Stimulated activated CD4-positive, alpha-beta T cell treated with anti-CD3 and anti-CD28 coated beads, Interleukin-1b, Interleukin-23, amount 100 ng/mL, for 24 hours (primary cell): Measurements from ENCODE around the gene TMEM184C.

Experiments used
- DNase-seq, 4 experiments: peaks; one replicate each; pipeline ENCODE4 v3.0.0-alpha.2; 2020; ENCODE audit warnings: low read depth in 4 of 4, low spot score in 1 of 4

The TMEM184C gene

DNA sequence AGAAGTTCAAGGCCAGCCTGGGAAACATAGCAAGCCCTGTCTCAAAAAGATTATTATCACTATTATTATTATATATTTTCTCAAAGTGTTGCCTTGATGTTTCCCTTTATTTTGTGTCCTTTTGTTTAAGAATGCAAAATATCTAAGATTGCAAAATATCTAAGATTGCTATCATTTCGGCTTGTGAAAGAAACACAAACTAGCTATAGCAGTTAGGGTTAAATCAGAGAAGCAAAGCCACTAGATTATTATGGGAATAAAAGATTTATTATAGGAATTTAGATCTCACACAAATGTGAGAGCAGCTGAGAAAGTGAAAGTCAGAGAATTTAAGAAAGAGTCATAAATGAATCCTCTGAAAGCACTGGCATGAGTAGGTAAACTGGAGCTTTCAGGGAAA, 18.0 kb upstream of the TMEM184C start:
- no peak for DNase-seq

DNA sequence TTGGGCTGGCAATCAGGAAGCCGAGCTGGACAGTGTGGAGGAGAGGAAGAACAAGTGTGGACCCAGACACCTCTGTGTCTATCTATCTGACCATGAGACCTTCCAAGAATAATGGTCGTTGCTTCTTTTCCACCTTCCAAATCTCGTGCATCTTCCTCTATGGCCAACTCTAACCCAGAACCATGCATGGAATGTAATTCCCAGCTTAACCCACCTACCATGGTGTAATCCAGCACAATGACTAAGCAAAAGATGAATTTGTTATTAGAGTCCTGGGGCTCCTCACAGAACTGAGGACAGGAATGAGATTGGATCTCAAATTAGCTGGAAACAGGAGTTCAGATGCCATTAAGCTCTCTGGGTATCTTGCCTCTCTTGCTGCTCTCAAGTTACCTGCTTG, 17.4 kb upstream of the TMEM184C start:
- no peak for DNase-seq

- DNase-seq: no peak
Measured at GRCh38 chr4:147605499-147605898, 11.7 kb upstream of the TMEM184C start.

- no peak for DNase-seq
Measured at GRCh38 chr4:147607471-147607870, 9.7 kb upstream of the TMEM184C start.

DNA sequence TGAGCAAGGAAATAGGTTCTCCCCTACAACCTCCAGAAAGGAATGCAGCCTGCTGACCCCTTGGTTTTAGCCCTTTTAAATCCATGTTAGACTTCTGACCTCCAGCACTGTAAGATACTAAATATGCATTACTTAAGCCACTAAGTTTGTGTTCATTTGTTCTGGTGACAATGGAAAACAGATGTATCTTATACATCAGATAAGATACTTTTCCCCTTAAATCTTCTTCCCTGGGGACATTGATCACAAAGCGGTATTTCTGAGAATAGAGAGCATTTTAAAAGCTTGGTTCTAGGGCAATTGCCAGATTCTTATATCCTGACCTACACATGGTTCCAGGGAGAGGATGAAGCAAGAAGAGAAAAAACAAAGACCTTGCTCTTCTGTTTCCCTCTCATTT, 6.5 kb upstream of the TMEM184C start:
- DNase-seq: no peak

- DNase-seq: no peak
Measured at GRCh38 chr4:147616849-147617172, 386 bp upstream of the TMEM184C start.

DNA sequence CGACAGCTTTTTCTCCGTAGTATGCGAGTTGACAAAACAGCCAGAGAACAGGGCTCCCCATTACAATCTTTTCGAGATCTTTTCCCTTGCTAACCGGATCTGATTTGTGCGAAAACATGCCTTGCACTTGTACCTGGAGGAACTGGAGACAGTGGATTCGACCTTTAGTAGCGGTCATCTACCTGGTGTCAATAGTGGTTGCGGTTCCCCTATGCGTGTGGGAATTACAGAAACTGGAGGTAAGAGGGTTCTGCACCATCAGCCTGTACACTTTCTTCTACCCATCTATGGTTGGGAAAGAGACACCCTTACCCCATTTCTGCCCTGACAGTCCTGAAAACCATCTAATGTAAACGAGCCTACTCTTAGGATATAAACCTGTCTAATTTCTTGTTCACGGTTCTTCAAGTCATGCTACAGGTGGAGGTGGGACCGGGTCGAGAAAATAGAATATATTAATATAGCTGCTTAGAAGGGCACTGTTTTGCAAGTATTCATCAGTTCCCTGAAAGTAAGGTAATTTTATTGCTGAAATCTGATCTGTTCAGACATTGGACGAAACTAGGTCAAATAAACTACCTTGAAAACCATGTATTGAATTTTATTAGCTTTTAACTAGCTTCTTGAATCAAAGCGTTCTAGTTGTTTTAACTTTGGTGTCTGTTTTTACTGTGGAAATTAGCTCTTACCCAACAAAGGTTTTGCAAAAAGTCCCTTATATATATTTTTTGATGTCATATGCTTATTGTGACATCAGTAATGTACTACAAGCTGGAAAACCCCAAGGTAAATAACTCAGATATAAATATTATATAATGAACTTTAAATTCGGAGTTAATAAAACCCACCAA, 869 bp downstream of the TMEM184C start:
- no peak for DNase-seq

DNA sequence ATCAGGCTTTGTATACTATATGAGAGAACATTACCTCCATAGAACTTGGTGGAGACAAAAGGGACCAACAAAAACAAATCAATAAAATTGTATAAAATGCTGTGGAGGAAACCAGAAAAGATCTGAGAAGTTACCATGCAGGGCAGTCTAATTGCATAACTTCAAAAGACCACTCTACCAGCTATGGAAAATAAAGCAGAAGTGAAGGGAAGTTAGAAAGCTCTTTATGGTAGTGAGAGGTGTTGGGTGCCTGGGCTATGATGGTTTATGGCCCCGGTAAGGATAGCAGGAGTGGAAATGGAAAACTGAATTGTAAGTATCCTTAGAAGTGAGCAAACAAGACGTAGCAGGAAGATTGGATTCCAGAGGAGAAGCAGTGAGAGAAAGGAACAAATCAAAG, 3.1 kb downstream of the TMEM184C start:
- no peak for DNase-seq

DNA sequence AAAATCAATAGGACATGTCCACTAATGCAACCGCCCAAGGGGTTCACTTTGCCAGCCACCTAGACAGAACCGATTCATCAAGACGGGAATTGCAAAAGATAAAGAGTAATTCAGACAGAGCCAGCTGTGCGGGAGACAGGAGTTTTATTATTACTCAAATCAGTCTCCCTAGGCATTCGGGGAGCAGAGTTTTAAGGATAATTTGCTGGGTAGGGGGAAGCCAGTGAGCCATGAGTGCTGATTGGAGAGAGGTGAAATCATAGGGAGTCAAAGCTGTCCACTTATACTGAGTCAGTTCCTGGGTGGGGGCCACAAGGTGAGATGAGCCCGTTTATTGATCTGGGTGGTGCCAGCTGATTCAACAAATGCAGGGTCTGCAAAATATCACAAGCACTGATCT, 8.5 kb downstream of the TMEM184C start:
- no peak for DNase-seq

GRCh38 chr4:147626903-147627302, 9.7 kb downstream of the TMEM184C start:
- no peak for DNase-seq

DNA sequence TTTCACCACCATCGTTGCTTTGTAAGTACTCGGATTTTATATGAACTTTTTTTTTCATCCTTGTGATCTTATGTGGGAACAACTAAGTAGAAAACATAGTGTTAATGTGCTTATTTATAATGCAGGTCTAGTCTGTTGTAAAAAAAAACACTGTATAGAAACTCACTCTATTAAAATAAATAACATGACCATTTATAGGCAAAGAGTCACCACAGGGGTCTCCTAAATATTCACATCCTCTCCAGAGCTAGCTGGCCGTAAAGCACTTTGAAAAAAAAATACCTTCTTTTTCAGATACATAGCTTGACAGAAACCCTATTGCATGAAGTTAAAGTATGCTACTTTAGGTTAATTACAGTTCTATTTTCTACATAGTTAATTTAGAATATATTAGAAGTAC, 11.2 kb downstream of the TMEM184C start:
- DNase-seq: no peak

GRCh38 chr4:147629783-147630730, 12.9 kb downstream of the TMEM184C start:
- DNase-seq: no peak

GRCh38 chr4:147633113-147633512, 15.9 kb downstream of the TMEM184C start:
- no peak for DNase-seq

- no peak for DNase-seq
Measured at GRCh38 chr4:147633643-147634042, 16.4 kb downstream of the TMEM184C start.

DNA sequence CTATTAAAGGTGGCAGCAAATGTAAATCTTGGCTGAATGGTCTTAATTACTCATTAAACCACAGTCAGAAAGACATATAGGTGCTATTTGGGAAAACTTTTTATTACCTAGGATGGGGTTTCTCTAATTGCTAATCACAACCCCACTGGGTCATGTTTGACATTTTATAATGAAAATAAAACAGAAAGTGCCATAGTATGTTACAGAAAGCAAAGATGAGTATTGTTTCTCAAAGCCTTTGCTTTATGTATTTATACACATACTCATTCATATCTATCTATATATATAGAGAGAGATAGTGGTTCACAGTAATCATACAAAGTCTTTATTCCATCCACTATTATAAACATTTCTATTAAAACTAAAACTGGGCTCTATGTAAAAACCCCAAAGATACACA, 18.2 kb downstream of the TMEM184C start:
- DNase-seq: no peak

- DNase-seq: no peak
Measured at GRCh38 chr4:147638365-147638764, 21.2 kb downstream of the TMEM184C start.

DNA sequence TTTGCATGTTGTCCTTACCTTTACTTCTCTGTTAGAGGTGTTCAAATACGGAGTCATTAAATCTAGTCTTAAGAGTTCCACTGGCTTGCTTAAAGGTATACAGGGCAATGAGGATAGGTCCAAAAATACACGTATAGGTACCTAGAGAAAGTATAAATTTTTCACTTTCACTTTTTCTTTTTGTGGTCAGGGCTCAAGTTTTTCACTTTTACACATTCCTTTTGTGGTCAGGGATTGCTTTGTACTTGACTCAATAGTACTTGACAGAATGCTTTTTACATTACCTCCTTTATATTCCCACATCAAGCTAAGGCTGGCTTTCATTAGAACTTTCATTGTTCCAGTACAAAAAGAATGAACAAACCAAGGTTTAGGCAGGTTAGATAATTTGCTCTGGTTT, 21.7 kb downstream of the TMEM184C start:
- DNase-seq: no peak

DNA sequence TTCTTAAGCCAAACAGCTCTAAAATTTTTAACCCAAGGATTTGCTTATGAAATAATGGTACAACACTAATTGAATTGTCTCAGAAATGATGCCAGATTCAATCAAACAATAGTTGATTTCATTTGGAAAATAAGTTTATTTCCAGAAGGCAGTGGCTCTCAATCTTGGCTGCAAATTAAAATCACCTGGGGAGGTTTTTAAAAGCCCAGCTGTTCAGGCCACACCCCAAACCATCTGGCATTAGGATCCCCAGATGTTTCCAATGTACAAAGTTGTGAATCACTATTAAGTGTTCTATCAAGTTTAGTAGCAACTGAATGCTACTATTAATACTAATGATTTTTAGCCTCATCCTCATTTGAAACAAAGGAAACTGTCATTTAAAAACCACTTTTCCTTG, 22.2 kb downstream of the TMEM184C start:
- DNase-seq: no peak

- no peak for DNase-seq
Measured at GRCh38 chr4:147640331-147640730, 23.1 kb downstream of the TMEM184C start.

- DNase-seq: no peak
Measured at GRCh38 chr4:147643616-147644015, 26.4 kb downstream of the TMEM184C start.

DNA sequence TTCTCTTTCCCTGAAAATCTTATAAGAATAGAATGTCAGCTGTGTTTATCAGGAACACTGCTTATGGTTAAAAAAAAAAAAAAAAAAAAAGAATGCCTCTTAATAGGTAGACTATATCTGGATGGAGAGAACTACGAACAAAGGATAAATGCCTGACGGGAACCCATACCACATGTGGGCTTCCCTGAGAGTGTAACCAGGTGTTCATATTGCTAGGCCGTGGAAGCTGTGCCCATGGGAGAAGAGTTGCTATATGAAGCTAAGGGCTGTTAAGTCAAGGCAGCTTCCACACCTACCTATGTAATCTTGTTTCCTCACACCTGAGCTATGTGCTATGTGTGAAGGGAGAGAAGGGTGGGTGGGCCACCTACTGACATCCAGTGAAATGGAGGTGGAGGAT, 27.3 kb downstream of the TMEM184C start:
- no peak for DNase-seq

DNA sequence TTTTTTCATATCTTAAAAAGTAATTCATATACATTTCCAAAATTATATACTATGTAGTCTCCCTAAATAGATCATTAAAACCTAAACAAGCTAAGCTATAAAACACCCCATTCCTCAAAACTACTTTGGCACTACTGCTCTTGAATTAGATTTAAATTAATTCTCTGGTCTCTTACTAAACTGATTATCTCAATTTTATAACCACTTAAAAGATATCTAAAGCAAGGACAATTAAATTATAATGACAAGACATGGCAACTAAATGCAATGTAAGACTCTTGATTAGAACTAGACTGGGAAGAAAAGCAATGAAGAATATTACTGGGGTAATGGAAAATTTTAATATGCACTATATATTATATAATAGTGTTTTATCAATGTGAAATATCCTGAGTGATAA, 27.9 kb downstream of the TMEM184C start:
- no peak for DNase-seq
